ENCODE results near the gene NOC4L. TPM values are rescaled to one million over a fixed set of nuclear protein-coding genes. Genes with fewer than 3 reads are reported as not detected.

NOC4L gene
- total RNA-seq, 1 experiment from 2014 or later, result 41.4 TPM

GRCh38 chr12:132180648-132181546 is 36.6 kb downstream of the NOC4L start:
- Mint-ChIP-seq H3K27me3 (ENCODE audit: low read depth) (peaks cover 74% of the 10 kb centered on the region), H3K9me3 (peaks cover 16% of the 10 kb centered on the region), H3K4me3 (no peak overlapping the region), H3K36me3 (no peaks in the 10 kb centered on the region), H3K27ac (no peak overlapping the region), H3K4me1 (peaks cover 10% of the 10 kb centered on the region)
- POLR2A ChIA-PET, result no interaction called here
- DNase-seq (ENCODE audit: low spot score) (no peak), ATAC-seq (no peak)
- CTCF ChIA-PET, result interaction anchor here (0.8 to 2.5 kb wide), 4 partner anchors 10 to 38 kb away, joined by 3 to 11 read pairs (median 6); no protein-coding TSS in a partner anchor
- TF ChIP-seq TEAD4 (CRISPR knock-in tag; IDR thresholded peaks at IDR 0.05), result no peak
- peak; percentile 18; the same call in 1 of the 2 replicates for TF ChIP-seq ZBTB43 (CRISPR knock-in tag; IDR thresholded peaks at IDR 0.05)

- H3K4me3 Mint-ChIP-seq, result no peak overlapping the region
- ATAC-seq, result no peak
- TF ChIP-seq SP1 (CRISPR knock-in tag; conservative IDR thresholded peaks at IDR 0.05), result no peak
- TF ChIP-seq AR (CRISPR knock-in tag; IDR thresholded peaks at IDR 0.05), result no peak
- TF ChIP-seq GRHL2 (CRISPR knock-in tag; IDR thresholded peaks at IDR 0.05; ENCODE audit: insufficient replicate concordance, severe bottlenecking), result no peak
- no peak for TF ChIP-seq ZNF281 (CRISPR knock-in tag; IDR thresholded peaks at IDR 0.05)
- no peak for TF ChIP-seq CTCF (IDR thresholded peaks at IDR 0.05)
- TF ChIP-seq USF1 (CRISPR knock-in tag; IDR thresholded peaks at IDR 0.05), result no peak
- no peaks in the 10 kb centered on the region for H3K36me3 Mint-ChIP-seq
- H3K4me1 Mint-ChIP-seq, result peaks cover 12% of the 10 kb centered on the region
- DNase-seq (ENCODE audit: low spot score), result no peak
- ChIA-PET CTCF (no interaction called here), POLR2A (no interaction called here)
- H3K27me3 Mint-ChIP-seq (ENCODE audit: low read depth), result peaks cover 75% of the 10 kb centered on the region
- H3K27ac Mint-ChIP-seq, result no peak overlapping the region; the same call in 1 of the 2 replicates
- peaks cover 16% of the 10 kb centered on the region for H3K9me3 Mint-ChIP-seq
These were observed 37.4 kb downstream of the NOC4L start for GRCh38 chr12:132181570-132182200.

GRCh38 chr12:132182206-132182710 is 38.0 kb downstream of the NOC4L start:
- ChIA-PET CTCF (interaction anchor here (1.0 kb wide), 2 partner anchors 28 kb away, joined by 3 read pairs; no protein-coding TSS in a partner anchor), POLR2A (no interaction called here)
- no peak for TF ChIP-seq ETV6 (CRISPR knock-in tag; IDR thresholded peaks at IDR 0.05)
- TF ChIP-seq EMX1 (CRISPR knock-in tag; IDR thresholded peaks at IDR 0.05), result no peak
- no peak for TF ChIP-seq ZNF512 (CRISPR knock-in tag; IDR thresholded peaks at IDR 0.05; ENCODE audit: borderline replicate concordance)
- H3K4me1 Mint-ChIP-seq, result peaks cover 12% of the 10 kb centered on the region
- no peaks in the 10 kb centered on the region for H3K36me3 Mint-ChIP-seq
- ATAC-seq (no peak), DNase-seq (ENCODE audit: low spot score) (no peak)
- peaks cover 71% of the 10 kb centered on the region for H3K27me3 Mint-ChIP-seq (ENCODE audit: low read depth)
- peaks cover 16% of the 10 kb centered on the region for H3K9me3 Mint-ChIP-seq
- H3K4me3 Mint-ChIP-seq, result no peak overlapping the region
- H3K27ac Mint-ChIP-seq, result no peak overlapping the region
